Stimulated activated CD4-positive, alpha-beta T cell treated with anti-CD3 and anti-CD28 coated beads, Interleukin-4, amount 100 ng/mL, for 24 hours (primary cell): ENCODE data around the gene APBA3.
A peak's percentile ranks its signal among the peaks of the same experiment; 100 is the strongest.

Experiments
- DNase-seq: peaks from one replicate; pipeline ENCODE4 v3.0.0-alpha.2; 2020

The APBA3 gene

DNA sequence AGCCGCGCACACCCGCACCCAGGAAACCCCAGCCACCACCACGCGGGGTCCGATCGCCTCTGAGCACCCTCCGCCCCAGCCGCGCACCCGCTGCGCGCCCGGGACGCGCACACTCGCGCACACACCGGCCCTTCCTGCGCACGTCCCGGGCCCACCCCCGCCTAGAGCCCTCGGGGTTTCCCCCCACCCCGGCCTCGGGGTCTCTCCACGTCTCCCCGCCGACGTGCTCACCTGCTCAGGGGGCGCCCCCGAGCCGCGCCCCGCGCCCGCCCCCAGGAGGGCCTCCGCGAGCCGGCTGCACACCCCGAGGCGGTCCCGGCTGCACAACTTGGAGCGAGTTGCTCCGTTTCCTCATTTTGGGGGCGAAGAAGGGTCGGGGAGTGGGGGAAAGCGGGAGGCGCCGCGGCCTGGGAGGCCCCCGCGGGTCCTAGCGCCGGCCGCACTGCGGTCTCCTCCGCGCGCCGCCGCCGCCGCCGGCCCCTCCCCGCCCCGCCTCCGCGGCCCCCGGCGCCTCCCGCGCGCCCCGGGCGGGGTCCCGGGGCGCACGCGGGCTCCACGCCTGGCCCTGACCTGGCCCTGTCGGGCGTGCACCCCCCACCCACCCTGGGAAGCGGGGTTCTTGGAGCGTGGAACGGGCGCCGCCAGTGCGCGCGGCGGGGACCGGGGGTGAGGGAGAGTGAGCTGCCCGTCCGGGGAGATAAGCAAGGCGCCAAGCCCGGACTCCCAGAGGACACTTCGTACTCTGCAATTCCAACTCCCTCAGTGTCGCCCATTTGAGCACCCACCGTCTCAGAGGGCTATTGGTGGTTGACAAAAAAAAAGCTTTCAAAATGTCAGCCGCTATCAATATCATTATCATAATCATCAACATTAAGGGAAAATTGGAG is 24.7 kb upstream of the APBA3 start, which contains the start of gene MATK:
Gene MATK (minus strand): TSS at position 444 of the 887 bp plus-strand sequence. CDS start 1,246 bp downstream, outside the sequence.
- DNase-seq, result no peak

GRCh38 chr19:3785451-3785937 is 24.0 kb upstream of the APBA3 start:
- DNase-seq, result peak; percentile 31

DNA sequence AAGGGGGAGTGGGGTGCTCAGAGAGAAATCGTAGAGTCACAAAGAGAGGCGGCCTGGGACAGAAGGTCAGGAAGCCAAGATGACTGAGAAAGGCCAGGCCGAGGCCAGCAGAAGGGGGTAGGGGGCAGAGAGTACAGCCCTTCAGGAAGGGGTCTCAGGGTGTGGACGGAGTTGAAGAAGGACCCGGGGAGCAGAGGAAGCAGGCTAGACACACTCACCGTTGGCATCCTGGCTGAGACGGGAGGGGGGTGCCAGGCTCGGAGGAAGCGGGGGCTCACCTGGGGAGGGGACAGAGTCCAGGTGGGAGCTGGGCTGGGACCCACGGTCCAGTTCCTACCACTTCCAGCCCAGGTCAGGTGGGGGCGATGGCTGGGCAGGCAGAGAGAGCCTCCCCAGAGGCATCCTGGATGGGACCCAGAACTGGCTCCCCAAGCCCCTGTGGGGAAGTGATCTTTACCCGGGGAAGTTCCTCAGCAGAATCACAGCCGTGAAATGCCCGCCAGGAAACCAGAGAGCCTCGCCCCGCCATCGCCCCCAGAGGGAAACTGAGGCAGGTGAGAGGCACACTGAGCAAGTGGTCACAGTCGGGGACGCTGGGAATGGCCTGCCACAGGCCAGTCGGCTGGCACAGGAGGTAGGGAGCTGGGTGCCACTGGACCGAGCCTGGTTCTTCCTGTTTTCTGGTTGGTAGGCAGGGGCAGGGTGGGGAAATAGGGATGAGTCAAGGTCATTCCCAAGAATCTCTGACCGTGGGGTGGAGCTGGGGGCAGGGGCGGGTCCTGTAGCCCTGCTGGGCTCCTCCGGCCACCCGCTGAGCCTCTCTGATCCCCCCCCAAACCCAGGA is 23.3 kb upstream of the APBA3 start:
- no peak for DNase-seq

- DNase-seq, result peak; percentile 44
Observed at GRCh38 chr19:3783660-3784584, 22.4 kb upstream of the APBA3 start.

GRCh38 chr19:3782903-3783302 is 21.4 kb upstream of the APBA3 start:
- DNase-seq, result no peak

GRCh38 chr19:3782330-3782729 is 20.8 kb upstream of the APBA3 start:
- no peak for DNase-seq

GRCh38 chr19:3781603-3782002 is 20.1 kb upstream of the APBA3 start:
- DNase-seq, result no peak

- no peak for DNase-seq
Observed at GRCh38 chr19:3780786-3781304, 19.4 kb upstream of the APBA3 start.

DNA sequence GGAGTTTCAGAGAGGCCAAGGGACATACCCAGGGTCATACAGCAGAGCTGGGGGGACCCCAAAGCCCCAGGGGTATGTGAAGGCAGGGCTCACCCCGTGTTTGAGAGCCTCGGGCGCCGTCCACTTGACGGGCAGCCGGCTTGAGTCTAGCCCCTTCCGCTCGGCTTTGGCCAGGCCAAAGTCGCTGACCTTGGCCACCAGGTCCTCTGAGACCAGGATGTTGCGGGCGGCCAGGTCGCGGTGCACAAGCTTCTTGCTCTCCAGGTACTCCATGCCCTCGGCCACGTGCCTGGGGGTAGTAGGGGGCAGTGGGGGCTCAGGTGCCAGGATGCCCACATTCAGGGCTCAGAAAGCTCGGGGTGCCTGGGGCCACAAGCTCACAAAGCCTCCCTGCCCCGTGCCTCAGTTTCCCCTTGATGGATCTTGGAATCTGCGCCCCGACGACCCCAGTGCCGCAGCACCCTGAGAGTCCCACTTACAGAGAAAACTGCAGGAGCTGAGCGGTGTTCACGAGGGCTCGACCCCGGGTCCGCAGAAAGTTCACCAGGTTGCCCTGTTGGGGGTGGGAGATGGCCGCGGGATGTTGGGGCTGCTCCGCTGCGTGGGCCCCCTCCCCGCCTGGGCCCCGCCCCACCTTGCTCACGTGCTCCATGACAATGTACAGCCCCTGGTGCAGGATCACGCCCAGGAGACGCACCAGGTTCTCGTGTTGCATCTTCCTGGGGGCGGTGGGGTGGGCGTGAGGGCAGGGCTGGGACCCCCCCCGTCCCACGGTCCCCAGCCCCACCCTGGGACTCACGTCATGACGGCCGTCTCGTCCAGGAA is 17.6 kb upstream of the APBA3 start:
- DNase-seq, result no peak

DNA sequence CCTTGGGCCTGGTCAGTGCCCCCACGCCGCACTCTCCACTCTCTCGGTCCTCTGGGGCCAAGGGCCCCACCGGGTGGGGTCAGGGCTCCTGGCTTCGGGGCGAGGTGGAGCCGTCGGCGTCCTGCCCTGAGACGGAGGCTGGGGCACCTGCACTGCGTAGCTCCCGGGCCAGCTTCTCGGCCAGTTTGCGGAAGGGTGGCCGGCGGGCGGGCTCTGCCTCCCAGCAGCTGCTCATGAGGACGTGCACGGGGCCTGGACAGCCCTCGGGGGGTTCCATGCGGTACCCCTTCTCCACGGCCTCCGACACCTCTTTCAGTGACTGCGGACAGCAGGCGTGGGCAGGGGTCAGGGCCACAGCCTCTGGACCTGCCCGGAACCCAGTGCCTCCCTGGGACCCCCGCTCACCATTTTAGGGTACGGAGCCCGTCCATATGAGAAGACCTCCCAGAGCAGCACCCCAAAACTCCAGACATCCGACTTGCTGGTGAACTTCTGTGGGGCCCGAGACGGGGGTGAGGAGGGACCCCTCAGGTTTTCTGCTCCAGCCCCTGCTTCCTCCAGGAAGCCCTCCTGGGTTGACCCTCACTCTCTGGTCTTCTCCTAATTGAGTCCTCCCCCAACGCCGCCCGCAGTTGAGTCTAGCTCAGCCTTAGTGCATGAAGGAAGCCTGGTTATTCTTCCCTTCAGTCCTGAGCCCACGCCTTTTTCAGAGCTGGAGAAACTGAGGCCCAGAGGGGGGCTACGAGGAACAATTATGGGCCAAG is 16.8 kb upstream of the APBA3 start:
- DNase-seq, result no peak

GRCh38 chr19:3776479-3777040 is 15.1 kb upstream of the APBA3 start:
- DNase-seq, result no peak

DNA sequence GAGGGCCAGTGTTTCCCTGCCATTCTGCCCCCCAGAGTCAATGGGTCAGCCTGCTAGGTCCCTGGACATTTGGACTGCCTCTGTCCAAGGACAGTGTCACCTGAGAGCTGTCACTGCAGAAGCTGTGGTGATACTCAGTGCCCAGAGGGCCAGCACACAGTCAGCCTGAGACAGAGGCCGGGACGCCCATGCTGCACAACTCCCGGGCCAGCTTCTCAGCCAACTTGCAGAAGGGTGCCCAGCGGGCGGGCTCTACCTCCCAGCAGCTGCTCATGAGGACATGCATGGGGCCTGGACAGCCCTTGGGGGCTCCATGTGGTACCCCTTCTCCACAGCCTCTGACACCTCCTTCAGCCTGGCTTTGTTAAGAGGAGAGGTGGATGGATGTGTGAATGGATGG is 14.3 kb upstream of the APBA3 start:
- no peak for DNase-seq

DNA sequence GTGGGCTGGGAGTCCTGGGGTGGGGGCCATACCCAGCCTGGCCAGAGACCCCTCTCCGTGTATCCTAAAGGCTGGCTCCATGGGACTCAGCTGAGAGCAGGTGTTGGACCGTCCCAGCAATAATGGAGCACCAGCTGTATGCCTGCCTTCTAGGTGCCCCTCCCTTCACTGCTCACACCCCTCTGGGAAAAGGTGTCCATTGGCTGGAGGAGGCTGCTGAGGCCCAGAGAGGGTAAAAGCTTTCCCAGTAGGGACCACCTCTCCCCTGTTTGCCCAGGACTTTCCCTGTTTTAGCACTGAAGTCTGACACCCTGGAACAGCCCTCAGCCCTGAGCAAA is 13.9 kb upstream of the APBA3 start:
- no peak for DNase-seq

DNA sequence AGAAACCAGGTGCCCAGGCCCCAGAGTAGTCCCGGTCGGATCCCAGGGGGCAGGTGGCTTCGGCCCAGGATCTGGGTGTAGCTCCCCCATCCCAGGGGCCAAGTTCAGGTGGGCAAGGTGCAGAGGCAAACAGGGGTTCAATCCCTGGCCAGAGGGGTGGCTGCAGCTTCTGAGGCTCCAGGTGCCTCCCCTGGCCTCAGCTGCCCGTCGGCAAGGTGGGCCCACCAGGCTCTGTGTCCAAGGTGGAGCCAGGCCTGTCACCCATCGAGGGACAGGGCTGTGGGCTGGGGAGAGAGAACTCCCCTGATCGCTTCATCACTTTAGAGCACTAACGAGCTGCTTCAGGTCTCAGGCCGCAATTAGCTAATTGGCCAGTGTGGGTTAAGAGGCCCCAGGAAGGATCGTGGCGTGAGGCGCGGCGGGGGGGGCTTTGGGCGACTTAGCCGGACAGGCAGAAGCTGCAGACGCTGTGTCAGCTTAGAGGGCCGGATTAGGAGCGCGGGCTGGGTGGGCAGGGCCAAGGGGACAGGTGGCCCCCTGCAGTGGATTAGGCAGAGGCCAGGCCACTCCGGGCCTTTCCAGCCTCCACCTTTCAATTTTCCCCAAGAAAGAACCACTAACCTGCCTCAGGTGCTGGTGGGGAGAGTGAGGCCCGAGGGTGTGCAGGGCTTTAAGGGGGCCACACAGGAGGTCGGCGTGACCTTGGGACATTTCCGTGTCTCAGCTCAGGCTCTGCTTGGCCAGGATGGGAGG is 13.3 kb upstream of the APBA3 start:
- DNase-seq, result no peak

DNA sequence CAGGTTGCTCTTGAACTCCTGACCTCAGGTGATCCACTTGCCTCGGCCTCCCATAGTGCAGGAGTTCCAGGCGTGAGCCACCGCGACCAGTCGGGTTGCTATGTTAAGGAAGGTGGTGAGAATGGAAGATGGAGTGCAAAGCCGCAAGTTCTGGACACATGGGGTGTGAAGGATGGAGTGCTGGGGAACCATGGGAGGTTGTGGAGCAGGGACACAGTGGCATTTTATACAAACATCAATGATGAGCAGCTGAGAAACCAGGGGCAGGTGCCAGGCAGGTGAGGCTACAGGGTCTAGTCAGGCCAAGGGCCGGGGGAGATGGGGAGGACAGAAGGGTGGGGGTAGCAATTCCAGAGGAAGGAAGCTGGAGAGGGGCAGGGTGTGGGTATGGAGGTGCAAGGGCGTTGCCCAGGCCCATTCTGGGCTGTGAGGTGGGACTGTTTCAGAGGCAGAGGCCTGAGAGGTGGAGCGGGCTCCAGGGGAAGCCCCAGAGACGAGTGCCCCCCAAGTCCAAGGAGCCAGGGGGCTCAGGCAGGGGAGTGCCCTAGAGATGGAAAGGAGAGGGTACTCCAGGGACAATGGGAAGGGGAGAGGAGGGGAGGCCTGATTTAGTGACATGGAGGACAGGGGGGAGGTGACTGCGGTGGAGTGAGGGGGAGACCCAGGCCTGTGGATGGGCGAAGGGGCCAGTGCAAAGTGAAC is 12.5 kb upstream of the APBA3 start:
- DNase-seq, result no peak

DNA sequence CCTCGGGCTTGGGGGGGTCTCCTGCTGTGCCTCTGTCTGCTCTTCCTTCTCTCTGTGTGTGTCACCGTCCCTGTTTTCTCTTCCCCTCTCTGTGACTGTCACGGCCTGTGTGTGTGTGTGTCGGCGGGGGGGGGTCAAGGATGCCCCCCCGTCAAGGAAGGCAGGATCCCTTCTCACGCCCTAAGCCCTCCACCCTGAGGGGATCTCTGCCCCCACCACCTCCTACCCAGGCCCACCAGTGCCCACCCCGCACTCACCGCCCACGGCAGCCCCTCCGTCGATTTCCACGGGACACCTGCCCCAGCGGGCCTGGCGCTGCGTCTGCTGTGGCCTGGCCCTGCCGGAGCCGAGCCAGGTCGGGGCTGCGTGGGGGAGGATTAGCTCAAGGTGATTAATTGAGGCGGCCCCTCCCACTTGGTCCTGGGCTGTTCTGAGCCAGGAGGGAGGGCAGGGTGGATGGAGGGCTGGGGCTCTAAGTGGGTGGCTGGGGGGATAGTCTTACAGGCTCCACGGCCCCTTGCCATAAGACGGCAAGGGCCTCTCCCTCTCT is 10.5 kb upstream of the APBA3 start, which contains the start of gene RAX2:
Gene RAX2 (minus strand): TSS at position 323 of the 550 bp plus-strand sequence. CDS start 486 bp downstream, outside the sequence.
- no peak for DNase-seq

DNA sequence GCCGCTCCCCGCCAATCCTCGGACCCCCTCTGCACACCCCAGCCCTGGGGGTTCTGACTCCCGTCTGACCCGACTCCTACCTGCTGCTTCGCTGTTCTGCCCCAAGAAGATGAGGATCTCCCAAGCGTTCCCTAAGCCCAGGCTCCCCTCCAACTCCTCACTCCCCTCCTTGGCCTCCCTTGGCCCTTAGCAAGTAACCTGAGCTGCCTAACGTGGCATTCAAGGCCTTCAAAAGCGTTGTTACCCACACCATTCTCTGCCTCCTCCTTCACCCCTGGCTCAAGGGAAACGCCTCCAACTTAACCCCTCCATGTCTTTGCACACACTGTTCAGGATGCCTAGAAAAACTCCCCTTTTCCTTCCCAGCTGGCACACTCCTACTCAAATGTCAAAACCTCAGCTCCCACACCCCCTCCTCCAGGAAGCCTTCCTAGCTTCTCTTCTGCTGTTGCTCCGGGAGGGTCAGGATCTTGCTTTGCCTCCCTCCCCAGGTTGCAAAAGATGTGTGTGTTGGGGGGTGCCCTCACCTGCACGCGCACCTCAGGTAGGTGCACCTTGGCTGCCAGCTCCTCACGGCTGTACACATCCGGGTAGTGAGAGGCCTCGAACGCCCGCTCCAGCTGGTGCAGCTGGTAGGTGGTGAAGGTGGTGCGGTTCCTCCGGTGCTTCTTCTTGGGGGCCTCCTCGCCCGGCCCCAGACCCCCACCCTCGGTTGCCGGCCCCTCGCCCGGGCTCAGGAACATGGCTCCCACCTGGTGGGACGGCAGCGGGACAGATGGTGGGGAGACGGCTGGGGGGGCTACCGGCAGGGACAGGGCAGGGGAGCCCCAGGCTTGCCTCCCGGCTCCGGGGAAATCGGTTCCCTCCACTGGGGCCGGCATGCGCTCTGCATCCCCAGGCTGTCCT is 9.8 kb upstream of the APBA3 start:
- DNase-seq, result no peak
